Heart left ventricle (tissue), 16 donors: Measurements from ENCODE around the gene STPG2. TPM values are rescaled to one million over a fixed set of nuclear protein-coding genes. Genes with fewer than 3 reads are reported as not detected.
"Not testable (repeated sequence)": the region's sequence is repeated elsewhere in the genome, so short reads cannot be mapped to it uniquely, and the experiment has no call there.

Source experiments
- ATAC-seq, 4 donors: fragments of 200-7000 bp; cut with Tn5 transposase; one replicate each; pipeline ENCODE4 v1.9.1; 2020 to 2022; ENCODE audit warnings: moderate library complexity in 4 of 4, mild to moderate bottlenecking in 3 of 4, moderate number of reproducible peaks in 1 of 4
- DNase-seq, 5 donors: peaks; one replicate each; pipeline ENCODE4 v3.0.0-alpha.2; 2020
- H3K27ac ChIP-seq, 12 donors: fragments of 200-600 bp; sonication (generic) in 4 of 12; one replicate each; pipeline versions ENCODE4 v1.5.0 to v1.8.0; 2016 to 2022; ENCODE audit warnings: mild to moderate bottlenecking in 2 of 12
- H3K27me3 ChIP-seq, 9 donors: fragments of 200-600 bp; sonication (generic) in 2 of 9; one replicate each; pipeline versions ENCODE4 v1.5.1 to v1.8.0; 2016 to 2022; ENCODE audit warnings: mild to moderate bottlenecking in 3 of 9
- H3K36me3 ChIP-seq, 9 donors: fragments of 200-600 bp; sonication (generic) in 2 of 9; one replicate each; pipeline versions ENCODE4 v1.5.0 to v1.8.0; 2018 to 2022; ENCODE audit warnings: mild to moderate bottlenecking in 2 of 9
- H3K4me1 ChIP-seq, 12 donors: fragments of 200-600 bp; sonication (generic) in 4 of 12; one replicate each; pipeline versions ENCODE4 v1.5.0 to v1.8.0; 2016 to 2022; ENCODE audit warnings: mild to moderate bottlenecking in 3 of 12
- H3K4me3 ChIP-seq, 12 donors: fragments of 200-600 bp; sonication (generic) in 4 of 12; one replicate each; pipeline versions ENCODE4 v1.5.0 to v1.8.0; 2017 to 2022; ENCODE audit warnings: mild to moderate bottlenecking in 9 of 12, moderate library complexity in 4 of 12
- H3K9me3 ChIP-seq, 12 donors: fragments of 200-600 bp; sonication (generic) in 4 of 12; one replicate each; pipeline versions ENCODE4 v1.5.0 to v1.8.0; 2016 to 2022; ENCODE audit warnings: mild to moderate bottlenecking in 1 of 12
- CTCF ChIP-seq, 12 donors: fragments of 200-600 bp; sonication (generic) in 4 of 12; IDR thresholded peaks; one replicate each; pipeline versions ENCODE4 v1.5.0 to v1.8.0; 2018 to 2022; ENCODE audit warnings: antibody characterized with exemption in 12 of 12, mild to moderate bottlenecking in 5 of 12
- POLR2A ChIP-seq, 2 donors: fragments of 450-650 bp; IDR thresholded peaks; one replicate each; pipeline ENCODE4 v1.6.1; 2017; ENCODE audit warnings: antibody characterized with exemption in 2 of 2, mild to moderate bottlenecking in 2 of 2, moderate library complexity in 2 of 2
- WGBS, 4 donors: extraction: QIAGEN DNeasy Blood & Tissue Kit in 2 of 4; methylation state at CpG; one replicate each; pipeline versions ENCODE4 v1.1.5 to v1.1.7; 2013 to 2018; 5-methylcytosine and 5-hydroxymethylcytosine counted together
- intact Hi-C, 10 donors: fragments of 100-400 bp; cut with DNase I; formaldehyde crosslinking; loops; one replicate each; pipeline versions ENCODE4 v1.11.1 to v1.14.2; 2022
- polyA plus RNA-seq, 2 donors: library from polyadenylated mRNA; stranded (reverse); fragments of 200-250 nt; gene quantifications; one replicate each; pipeline ENCODE4 v1.2.3, GENCODE V29; 2013
- total RNA-seq, 9 donors: library from RNA; depleted of rRNA in 2 of 9; stranded (reverse); fragments of >200 nt in 2 of 9; fragmentation: NEBNext Ultra II Directional in 3 of 9; extraction: Animal tissue kit (Norgen Biotek cat#: 25700) in 3 of 9; gene quantifications; one replicate each; pipeline versions ENCODE4 v1.1.0 to v1.2.4, GENCODE V29; 2016 to 2023
- donor health status: ischemic (EF 13 %, LVEDD 7.1; RV severe dilation, severe dysfunction).
- donor health status: healthy with polysubstance abuse.
- donor health status: DM: no; HTN: yes; CAD: no.
- donor health status: DM: no; HTN: no; CAD: no.
- donor health status: ischemic (EF 25% LVEDD 6.9; RV normal size, moderate dysfunction).
- donor health status: ischemic (EF 25% LVEDD 5.7; RV mildly dilated, moderate dysfunction).
- donor health status: healthy.
- donor health status: DM: yes; HTN: yes; CAD: no.
- donor health status: ischemic (EF 35%, LVEDD 5.7; RV mildly dilated, moderate dysfunction).
- donor health status: nonischemic (EF 11% LVEDD 7.7; RV severe dilation, severe dysfunction).
- donor health status: DM: yes; HTN: yes; CAD: no.
- donor health status: PGD.
- donor health status: ischemic (EF 29% LVEDD 5.4; RV normal size, mild dysfunction).
- donor health status: nonischemic (EF 23%, LVEDD 6.1; RV moderate dilation, normal function).

The STPG2 gene
- total and polyA plus RNA-seq, 11 donors, result 0.16 to 0.71 (median 0.32) TPM; not detected in 4

DNA sequence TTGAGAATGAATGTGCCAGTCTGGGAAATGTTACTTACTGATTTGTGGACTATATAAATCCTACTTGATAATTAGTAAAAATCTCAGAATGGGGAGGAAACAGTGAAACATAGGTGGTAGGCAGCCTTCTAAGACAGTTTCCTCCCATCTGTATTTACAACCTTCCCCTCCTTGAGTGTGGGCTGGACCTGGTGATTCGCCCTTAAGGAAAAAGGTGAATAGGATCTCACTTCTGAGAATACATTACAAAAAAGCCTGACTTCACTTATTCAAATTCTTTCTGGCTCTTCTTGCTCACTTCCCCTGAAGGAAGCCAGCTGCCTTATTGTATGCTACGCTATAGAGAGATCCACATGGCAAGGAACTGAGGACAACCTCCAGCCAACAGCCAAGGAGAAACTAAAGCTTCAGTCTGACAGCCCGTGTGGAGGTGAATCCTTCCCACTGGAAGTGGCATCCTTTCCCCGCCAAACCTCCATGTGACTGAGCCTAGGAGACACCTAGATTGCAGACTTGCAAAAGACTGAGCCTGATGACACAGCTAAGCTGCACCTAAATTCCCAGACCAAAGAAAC lies 585.0 kb downstream of the STPG2 start:
- intact Hi-C loops, result no loop called here
- TF ChIP-seq POLR2A (IDR thresholded peaks at IDR 0.05), result no peak
- no peak for TF ChIP-seq CTCF (IDR thresholded peaks at IDR 0.05)
- Histone ChIP-seq H3K27ac (no peak overlapping the region), H3K4me1 (no peaks in the 10 kb centered on the region), H3K27me3 (no peaks in the 10 kb centered on the region), H3K36me3 (no peaks in the 10 kb centered on the region), H3K9me3 (peaks cover 0 to 10% (median 0%) of the 10 kb centered on the region in 12 donors), H3K4me3 (no peak overlapping the region)
- no peak for DNase-seq
- 68 to 74% (median 70%) methylated on average over 4 of the region's 4 CpGs for WGBS, 4 donors
- no peak for ATAC-seq

- intact Hi-C loops, DNase-seq, H3K27me3 ChIP-seq, H3K4me3 ChIP-seq, H3K4me1 ChIP-seq, ATAC-seq, H3K9me3 ChIP-seq, H3K36me3 ChIP-seq, H3K27ac ChIP-seq: not testable (repeated sequence)
- WGBS, 4 donors, result 85 to 90% (median 86%) methylated on average over 10 of the region's 10 CpGs
These were observed 592.6 kb downstream of the STPG2 start for GRCh38 chr4:97550637-97551036.

DNA sequence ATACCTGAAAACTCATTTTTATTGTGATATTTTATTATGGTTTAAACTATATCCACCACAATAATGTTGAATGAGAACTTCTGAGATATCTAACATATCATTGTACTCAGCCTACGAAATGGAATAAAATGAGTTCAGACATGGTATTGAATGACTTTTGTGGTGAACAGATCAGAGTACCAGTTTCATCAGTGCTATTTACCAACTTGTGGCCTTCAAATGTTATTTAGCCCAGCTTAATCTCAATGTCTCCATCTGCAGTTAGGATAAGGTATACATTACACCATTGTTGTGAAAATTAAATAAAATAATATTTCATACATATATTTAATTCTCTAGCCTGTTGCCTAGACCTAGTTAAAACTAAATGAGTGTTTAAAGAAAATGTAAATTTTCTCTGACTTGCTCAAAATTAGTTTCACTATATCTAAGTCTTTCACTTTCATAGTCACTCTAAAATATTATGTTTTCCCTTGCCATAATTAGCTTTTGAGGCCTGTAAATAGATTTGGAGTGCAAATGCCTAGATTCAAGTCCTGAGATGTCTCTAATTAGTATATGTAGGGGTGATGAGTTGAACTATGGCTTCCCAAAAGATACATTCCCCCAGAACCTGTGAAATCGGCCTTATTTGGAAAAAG lies 594.2 kb downstream of the STPG2 start:
- DNase-seq, result no peak
- H3K4me3 ChIP-seq, result no peak overlapping the region
- H3K27ac ChIP-seq, result no peak overlapping the region
- no peaks in the 10 kb centered on the region for H3K27me3 ChIP-seq
- intact Hi-C loops, result no loop called here
- no peaks in the 10 kb centered on the region for H3K4me1 ChIP-seq
- H3K9me3 ChIP-seq, result no peaks in the 10 kb centered on the region
- no peaks in the 10 kb centered on the region for H3K36me3 ChIP-seq
- no peak for ATAC-seq
- TF ChIP-seq CTCF (IDR thresholded peaks at IDR 0.05) (no peak), POLR2A (IDR thresholded peaks at IDR 0.05) (no peak)
- WGBS, 4 donors, result 74 to 85% (median 78%) methylated on average over 2 of the region's 2 CpGs

DNA sequence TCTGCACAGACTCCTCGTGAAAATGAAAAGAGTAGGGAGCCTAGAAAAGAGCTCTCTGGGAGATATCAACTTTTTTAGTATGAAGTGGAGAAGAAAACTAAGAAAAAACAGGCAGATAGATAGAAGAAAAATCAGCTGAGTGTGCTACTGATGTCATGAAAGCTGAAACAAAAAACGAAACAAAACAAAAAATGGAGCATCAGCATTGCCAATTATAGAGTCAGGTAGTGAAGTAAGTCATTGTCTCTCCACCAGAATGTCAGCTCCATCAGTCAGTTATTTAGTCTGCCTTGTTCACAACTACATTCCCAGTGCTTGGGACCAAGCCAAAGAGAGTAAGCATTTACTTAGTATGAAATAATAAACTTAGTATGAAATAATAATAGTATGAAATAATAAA lies 595.1 kb downstream of the STPG2 start:
- no peaks in the 10 kb centered on the region for H3K4me1 ChIP-seq
- intact Hi-C loops, result no loop called here
- no peaks in the 10 kb centered on the region for H3K36me3 ChIP-seq
- H3K9me3 ChIP-seq, result no peaks in the 10 kb centered on the region
- no peak overlapping the region for H3K4me3 ChIP-seq
- H3K27ac ChIP-seq, result no peak overlapping the region
- H3K27me3 ChIP-seq, result no peaks in the 10 kb centered on the region
- TF ChIP-seq POLR2A (IDR thresholded peaks at IDR 0.05) (no peak), CTCF (IDR thresholded peaks at IDR 0.05) (no peak)
- 60 to 77% (median 66%) methylated on average over 2 of the region's 2 CpGs for WGBS, 4 donors
- no peak for DNase-seq
- no peak for ATAC-seq

DNA sequence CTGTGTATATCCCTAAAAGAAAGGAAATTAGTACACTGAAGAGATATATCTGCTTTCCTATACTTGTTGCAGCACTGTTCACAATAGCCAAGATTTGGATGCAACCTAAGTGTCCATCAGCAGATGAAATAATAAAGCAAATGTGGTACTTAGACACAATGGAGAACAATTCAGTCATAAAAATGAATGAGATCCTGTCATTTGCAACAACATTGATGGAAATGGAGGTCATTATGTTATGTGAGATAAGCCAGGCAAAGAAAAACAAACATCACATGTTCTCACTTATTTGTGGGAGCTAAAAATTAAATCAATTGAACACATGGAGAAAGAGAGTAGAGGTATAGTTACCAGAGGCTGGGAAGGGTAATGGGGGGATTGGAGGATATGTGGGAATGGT lies 611.9 kb downstream of the STPG2 start:
- Histone ChIP-seq H3K9me3 (peaks cover 0 to 20% (median 0%) of the 10 kb centered on the region in 12 donors), H3K4me3 (no peak overlapping the region), H3K36me3 (no peaks in the 10 kb centered on the region), H3K27me3 (no peaks in the 10 kb centered on the region), H3K27ac (no peak overlapping the region), H3K4me1 (no peaks in the 10 kb centered on the region)
- ATAC-seq (no peak), DNase-seq (no peak)
- TF ChIP-seq CTCF (IDR thresholded peaks at IDR 0.05) (no peak), POLR2A (IDR thresholded peaks at IDR 0.05) (no peak)
- intact Hi-C loops, result no loop called here
